ENCODE measurements around the gene NLRP5.
"Not testable (repeated sequence)": the region's sequence is repeated elsewhere in the genome, so short reads cannot be mapped to it uniquely, and the experiment has no call there.

The NLRP5 gene

GRCh38 chr19:56014765-56015164, 28.2 kb downstream of the NLRP5 start:
- TF ChIP-seq CTCF (IDR thresholded peaks at IDR 0.05; ENCODE audit: insufficient read depth, low read depth, low read length, missing control alignments), result no peak

GRCh38 chr19:56015756-56016155, 29.2 kb downstream of the NLRP5 start:
- DNase-seq (ENCODE audit: low read depth), result no peak
- TF ChIP-seq CTCF (IDR thresholded peaks at IDR 0.05; ENCODE audit: insufficient read depth, low read depth, low read length, missing control alignments), result no peak
- H3K4me3 ChIP-seq (ENCODE audit: low read depth, low read length), result no peak overlapping the region

More at GRCh38 chr19:56014765-56015164, 28.2 kb downstream of the NLRP5 start:
- no peak for DNase-seq (ENCODE audit: low read depth)
- H3K4me3 ChIP-seq (ENCODE audit: low read depth, low read length), result no peak overlapping the region

- H3K4me3 ChIP-seq (ENCODE audit: low read depth, low read length); DNase-seq (ENCODE audit: low read depth): not testable (repeated sequence)
These were observed 32.8 kb downstream of the NLRP5 start for GRCh38 chr19:56019325-56019724.

- not testable (repeated sequence) for H3K4me3 ChIP-seq (ENCODE audit: low read depth, low read length)
These were observed 33.9 kb downstream of the NLRP5 start for GRCh38 chr19:56020355-56020975.

GRCh38 chr19:56026769-56027168, 40.2 kb downstream of the NLRP5 start:
- no peak for DNase-seq (ENCODE audit: low read depth)
- H3K4me3 ChIP-seq (ENCODE audit: low read depth, low read length), result no peak overlapping the region
- no peak for TF ChIP-seq CTCF (IDR thresholded peaks at IDR 0.05; ENCODE audit: insufficient read depth, low read depth, low read length, missing control alignments)

More at GRCh38 chr19:56020355-56020975, 33.9 kb downstream of the NLRP5 start:
- DNase-seq (ENCODE audit: low read depth), result not testable (repeated sequence)

- no peak overlapping the region for H3K4me3 ChIP-seq (ENCODE audit: low read depth, low read length)
- no peak for DNase-seq (ENCODE audit: low read depth)
- no peak for TF ChIP-seq CTCF (IDR thresholded peaks at IDR 0.05; ENCODE audit: insufficient read depth, low read depth, low read length, missing control alignments)
These were observed 67.0 kb downstream of the NLRP5 start for GRCh38 chr19:56053596-56053995.

- H3K4me3 ChIP-seq (ENCODE audit: low read depth, low read length), result peak overlapping the region; percentile 44
- TF ChIP-seq CTCF (IDR thresholded peaks at IDR 0.05; ENCODE audit: insufficient read depth, low read depth, low read length, missing control alignments), result peak; percentile 95
- DNase-seq (ENCODE audit: low read depth), result peak; percentile 59
These were observed 79.8 kb downstream of the NLRP5 start for GRCh38 chr19:56066152-56067023.

GRCh38 chr19:56069642-56070041, 83.1 kb downstream of the NLRP5 start:
- DNase-seq (ENCODE audit: low read depth), result no peak
- H3K4me3 ChIP-seq (ENCODE audit: low read depth, low read length), result no peak overlapping the region
- no peak for TF ChIP-seq CTCF (IDR thresholded peaks at IDR 0.05; ENCODE audit: insufficient read depth, low read depth, low read length, missing control alignments)

Measured in GM12865 (cell line).